CD14-positive monocyte (primary cell): ENCODE data around the gene NRM. TPM values are rescaled to one million over a fixed set of nuclear protein-coding genes. Genes with fewer than 3 reads are reported as not detected.
A peak's percentile ranks its signal among the peaks of the same experiment; 100 is the strongest.

Source experiments
- DNase-seq, 3 donors: peaks; one replicate each; pipeline ENCODE4 v3.0.0-alpha.2; 2011 to 2022
- H2AFZ ChIP-seq: 2 replicates; pipeline ENCODE4 v1.6.0; 2012; ENCODE audit warnings: mild to moderate bottlenecking, low read depth, low read length, inconsistent platforms; ENCODE audit not compliant: insufficient read depth, poor library complexity, severe bottlenecking
- H3K27ac ChIP-seq, 2 donors: 1 replicate in 1 of 2; 2 replicates in 1 of 2; pipeline ENCODE4 v1.5.1; 2012 to 2013; ENCODE audit warnings: low read length in 2 of 2, control low read depth in 1 of 2, inconsistent platforms in 1 of 2, low read depth in 1 of 2, mild to moderate bottlenecking in 1 of 2
- H3K27me3 ChIP-seq, 2 donors: one replicate each; pipeline versions ENCODE4 v1.6.0 to v1.6.1; 2011 to 2013; ENCODE audit warnings: low read length in 2 of 2; ENCODE audit not compliant: control insufficient read depth in 2 of 2, insufficient read depth in 2 of 2
- H3K36me3 ChIP-seq, 2 donors: replicated peaks in 1 of 2; 1 replicate in 1 of 2; 2 replicates in 1 of 2; pipeline versions ENCODE4 v1.5.1 to v1.6.1; 2012 to 2013; ENCODE audit warnings: low read length in 2 of 2, control low read depth in 1 of 2, inconsistent platforms in 1 of 2, mild to moderate bottlenecking in 1 of 2; ENCODE audit not compliant: insufficient read depth in 2 of 2, control insufficient read depth in 1 of 2
- H3K4me1 ChIP-seq, 2 donors: 1 replicate in 1 of 2; 2 replicates in 1 of 2; pipeline versions ENCODE4 v1.5.1 to v1.6.1; 2012 to 2013; ENCODE audit warnings: low read length in 2 of 2, control low read depth in 1 of 2, inconsistent platforms in 1 of 2, mild to moderate bottlenecking in 1 of 2, moderate library complexity in 1 of 2; ENCODE audit not compliant: insufficient read depth in 2 of 2, control insufficient read depth in 1 of 2
- H3K4me2 ChIP-seq: replicated peaks from 2 replicates; pipeline ENCODE3; 2012; ENCODE audit warnings: low read length, moderate library complexity, mild to moderate bottlenecking; ENCODE audit not compliant: poor library complexity, severe bottlenecking; ENCODE audit errors: extremely low read depth
- H3K4me3 ChIP-seq, 3 experiments: fragments of 200-600 bp in 1 of 3; sonication (generic) in 1 of 3; replicated peaks in 1 of 3; 1 replicate in 2 of 3; 2 replicates in 1 of 3; pipeline ENCODE4 v1.5.1; 2011 to 2013; ENCODE audit warnings: low read length in 3 of 3, mild to moderate bottlenecking in 3 of 3, control low read depth in 2 of 3, low read depth in 2 of 3, inconsistent platforms in 1 of 3, moderate library complexity in 1 of 3
- H3K79me2 ChIP-seq: 2 replicates; pipeline ENCODE4 v1.6.0; 2012; ENCODE audit warnings: mild to moderate bottlenecking, control low read depth, inconsistent platforms, low read length, moderate library complexity; ENCODE audit not compliant: insufficient read depth
- H3K9ac ChIP-seq: 2 replicates; pipeline ENCODE4 v1.6.0; 2017; ENCODE audit warnings: low read length, mild to moderate bottlenecking; ENCODE audit not compliant: insufficient read depth, poor library complexity, severe bottlenecking
- H3K9me3 ChIP-seq, 2 donors: replicated peaks in 1 of 2; 1 replicate in 1 of 2; 2 replicates in 1 of 2; pipeline versions ENCODE4 v1.5.1 to v1.6.1; 2012 to 2013; ENCODE audit warnings: low read length in 2 of 2, control low read depth in 1 of 2; ENCODE audit not compliant: control insufficient read depth in 1 of 2, insufficient read depth in 1 of 2
- H4K20me1 ChIP-seq: 2 replicates; pipeline ENCODE4 v1.6.0; 2012; ENCODE audit warnings: mild to moderate bottlenecking, low read length, control low read depth, moderate library complexity; ENCODE audit not compliant: insufficient read depth
- H3K27ac Mint-ChIP-seq, 7 donors: one replicate each; pipeline ENCODE4 v1.8.0; 2020; ENCODE audit warnings: mild to moderate bottlenecking in 7 of 7, mixed read lengths in 7 of 7, moderate library complexity in 6 of 7, inconsistent platforms in 2 of 7
- H3K27me3 Mint-ChIP-seq, 3 donors: one replicate each; pipeline ENCODE4 v1.8.0; 2021 to 2022; ENCODE audit warnings: low read depth in 3 of 3, mild to moderate bottlenecking in 3 of 3, mixed read lengths in 3 of 3, moderate library complexity in 3 of 3, inconsistent platforms in 1 of 3
- H3K36me3 Mint-ChIP-seq, 2 donors: one replicate each; pipeline ENCODE4 v1.8.0; 2020; ENCODE audit warnings: mixed read lengths in 2 of 2, inconsistent platforms in 1 of 2, mild to moderate bottlenecking in 1 of 2
- H3K4me1 Mint-ChIP-seq: one replicate; pipeline ENCODE4 v1.8.0; 2020; ENCODE audit warnings: mild to moderate bottlenecking, mixed read lengths
- H3K4me3 Mint-ChIP-seq, 2 donors: one replicate each; pipeline ENCODE4 v1.8.0; 2020; ENCODE audit warnings: mild to moderate bottlenecking in 2 of 2, mixed read lengths in 2 of 2, moderate library complexity in 1 of 2
- H3K9me3 Mint-ChIP-seq, 7 donors: one replicate each; pipeline ENCODE4 v1.8.0; 2020 to 2022; ENCODE audit warnings: mixed read lengths in 7 of 7, mild to moderate bottlenecking in 6 of 7, moderate library complexity in 6 of 7, inconsistent platforms in 2 of 7
- CTCF ChIP-seq: fragments of 200-600 bp; IDR thresholded peaks from one replicate; pipeline ENCODE4 v1.8.0; 2022; ENCODE audit warnings: antibody characterized with exemption, mild to moderate bottlenecking
- WGBS: methylation state at CpG from one replicate; pipeline ENCODE4 v1.1.5; 2013; ENCODE audit warnings: missing lambda C conversion rate; ENCODE audit not compliant: insufficient coverage; 5-methylcytosine and 5-hydroxymethylcytosine counted together
- intact Hi-C, 2 donors: fragments of 100-400 bp; cut with micrococcal nuclease; formaldehyde crosslinking; loops; one replicate each; pipeline versions ENCODE4 v1.15.0 to v1.15.1; 2023
- polyA plus RNA-seq, 3 donors: library from polyadenylated mRNA; depleted of rRNA in 1 of 3; unstranded in 2 of 3; stranded (reverse) in 1 of 3; fragments of 300-500 nt in 2 of 3; fragments of >200 nt in 1 of 3; fragmentation: Illumina TruSeq in 2 of 3; gene quantifications; 1 replicate in 2 of 3; 2 replicates in 1 of 3; pipeline ENCODE4 v1.2.3, GENCODE V29; 2012 to 2021

The NRM gene
- polyA plus RNA-seq, 3 donors = 25.9 to 36.0 (median 35.0) TPM

- no peak for DNase-seq
- no peak overlapping the region for H3K27ac ChIP-seq
- no CpG with 5 or more reads among the region's 1 CpG for WGBS
- peaks cover 21 to 45% of the 10 kb centered on the region in 2 donors for H3K36me3 ChIP-seq
- intact Hi-C loops = no loop called here
- peaks cover 36% of the 10 kb centered on the region for H3K79me2 ChIP-seq
- no peaks in the 10 kb centered on the region for H4K20me1 ChIP-seq
- H2AFZ ChIP-seq = no peak overlapping the region
- H3K4me2 ChIP-seq = no peak overlapping the region
- peaks cover 39 to 47% of the 10 kb centered on the region in 2 donors for H3K36me3 Mint-ChIP-seq
- H3K4me3 Mint-ChIP-seq = no peak overlapping the region
- H3K9me3 Mint-ChIP-seq = no peaks in the 10 kb centered on the region
- H3K4me1 Mint-ChIP-seq = peaks cover 20% of the 10 kb centered on the region
- H3K9me3 ChIP-seq = no peaks in the 10 kb centered on the region
- no peaks in the 10 kb centered on the region for H3K27me3 ChIP-seq
- no peak overlapping the region for H3K9ac ChIP-seq
- H3K27me3 Mint-ChIP-seq = peaks cover 0 to 2% (median 0%) of the 10 kb centered on the region in 3 donors
- no peak overlapping the region for H3K27ac Mint-ChIP-seq
- no peak for TF ChIP-seq CTCF
- peaks cover 24 to 28% of the 10 kb centered on the region in 2 donors for H3K4me1 ChIP-seq
- H3K4me3 ChIP-seq = no peak overlapping the region
Observed at GRCh38 chr6:30714263-30714662, 23.5 kb upstream of the NRM start.

GRCh38 chr6:30712441-30712945 lies 21.7 kb upstream of the NRM start:
- H3K36me3 ChIP-seq = peaks cover 21 to 53% of the 10 kb centered on the region in 2 donors

More at GRCh38 chr6:30712441-30712945, 21.7 kb upstream of the NRM start:
- Histone ChIP-seq H3K9me3 (no peaks in the 10 kb centered on the region), H3K4me2 (no peak overlapping the region), H3K79me2 (peaks cover 21% of the 10 kb centered on the region), H3K27ac (no peak overlapping the region), H3K27me3 (no peaks in the 10 kb centered on the region), H3K9ac (no peak overlapping the region), H3K4me1 (peaks cover 6 to 10% of the 10 kb centered on the region in 2 donors), H4K20me1 (no peaks in the 10 kb centered on the region), H2AFZ (no peak overlapping the region), H3K4me3 (no peak overlapping the region)
- H3K9me3 Mint-ChIP-seq = no peaks in the 10 kb centered on the region
- H3K36me3 Mint-ChIP-seq = peaks cover 50 to 59% of the 10 kb centered on the region in 2 donors
- intact Hi-C loops = no loop called here
- peaks cover 7% of the 10 kb centered on the region for H3K4me1 Mint-ChIP-seq
- no peak for DNase-seq
- no peak for TF ChIP-seq CTCF
- 77% methylated on average over 6 of the region's 7 CpGs for WGBS
- peak overlapping the region in 1 of 7 donors; percentile 37 for H3K27ac Mint-ChIP-seq
- H3K4me3 Mint-ChIP-seq = no peak overlapping the region
- peaks cover 0 to 4% (median 0%) of the 10 kb centered on the region in 3 donors for H3K27me3 Mint-ChIP-seq
